Measurements from ENCODE around the gene F2.
A peak's percentile ranks its signal among the peaks of the same experiment; 100 is the strongest.
"Not testable (repeated sequence)": the region's sequence is repeated elsewhere in the genome, so short reads cannot be mapped to it uniquely, and the experiment has no call there.

F2 gene

GRCh38 chr11:46700241-46701077 is 18.6 kb upstream of the F2 start, which contains the start of the genes ARHGAP1 and ZNF408:
ARHGAP1 (minus strand) TSS chr11:46700619; CDS start chr11:46696107, 4,512 bp downstream.
ZNF408 (plus strand) TSS chr11:46701031; CDS start chr11:46701048, 17 bp downstream.
- H3K36me3 ChIP-seq (ENCODE audit: control insufficient read depth in 4 of 4, insufficient read depth in 4 of 4, low read length in 3 of 4) = peaks cover 5 to 48% (median 39%) of the 10 kb centered on the region in 4 experiments
- under 1% methylated on average over 23 of the region's 44 CpGs for WGBS (ENCODE audit: insufficient coverage)

GRCh38 chr11:46701078-46701654 is 17.8 kb upstream of the F2 start:
- WGBS (ENCODE audit: insufficient coverage) = 0% methylated on average over 23 of the region's 29 CpGs
- Histone ChIP-seq H3K9me3 (ENCODE audit: control extremely low read depth in 1 of 5, control insufficient read depth in 4 of 5, insufficient read depth in 2 of 5, low read depth in 1 of 5, low read length in 4 of 5) (no peaks in the 10 kb centered on the region), H3K27ac (ENCODE audit: insufficient read depth in 1 of 2, low read depth in 1 of 2, low read length in 2 of 2, poor library complexity in 1 of 2, severe bottlenecking in 2 of 2) (peak overlapping the region; percentile 85 to 96), H3K4me1 (ENCODE audit: control extremely low read depth in 1 of 4, control insufficient read depth in 4 of 4, insufficient read depth in 4 of 4, low read length in 3 of 4) (peaks cover 3 to 28% (median 26%) of the 10 kb centered on the region in 4 experiments), H3K4me3 (ENCODE audit: control insufficient read depth in 1 of 7, extremely low read depth in 1 of 7, insufficient read depth in 4 of 7, low read depth in 2 of 7, low read length in 6 of 7) (peak overlapping the region; percentile 59 to 100 (median 97)), H3K27me3 (replicated peaks in 2 of 5; ENCODE audit: control insufficient read depth in 4 of 5, insufficient read depth in 5 of 5, low read length in 4 of 5) (no peaks in the 10 kb centered on the region), H3K36me3 (ENCODE audit: control insufficient read depth in 4 of 4, insufficient read depth in 4 of 4, low read length in 3 of 4) (peaks cover 9 to 48% (median 38%) of the 10 kb centered on the region in 4 experiments)
- DNase-seq = no peak
- CTCF ChIA-PET = interaction anchor here (0.9 to 1.8 kb wide), 4 partner anchors 9 to 42 kb away, joined by 3 to 4 read pairs (median 3); no protein-coding TSS in a partner anchor
- POLR2A ChIA-PET = interaction anchor here (1.2 to 2.0 kb wide), 2 partner anchors 16 to 30 kb away, joined by 3 to 13 read pairs; no protein-coding TSS in a partner anchor

More at GRCh38 chr11:46700241-46701077, 18.6 kb upstream of the F2 start, which contains the start of the genes ARHGAP1 and ZNF408:
- Histone ChIP-seq H3K4me3 (ENCODE audit: control insufficient read depth in 1 of 7, extremely low read depth in 1 of 7, insufficient read depth in 4 of 7, low read depth in 2 of 7, low read length in 6 of 7) (peak within 1 kb of the TSS; percentile 59 to 100 (median 97)), H3K4me1 (ENCODE audit: control extremely low read depth in 1 of 4, control insufficient read depth in 4 of 4, insufficient read depth in 4 of 4, low read length in 3 of 4) (peaks cover 3 to 28% (median 26%) of the 10 kb centered on the region in 4 experiments), H3K9me3 (ENCODE audit: control extremely low read depth in 1 of 5, control insufficient read depth in 4 of 5, insufficient read depth in 2 of 5, low read depth in 1 of 5, low read length in 4 of 5) (no peaks in the 10 kb centered on the region), H3K27me3 (replicated peaks in 2 of 5; ENCODE audit: control insufficient read depth in 4 of 5, insufficient read depth in 5 of 5, low read length in 4 of 5) (no peaks in the 10 kb centered on the region), H3K27ac (ENCODE audit: insufficient read depth in 1 of 2, low read depth in 1 of 2, low read length in 2 of 2, poor library complexity in 1 of 2, severe bottlenecking in 2 of 2) (peak within 1 kb of the TSS; percentile 85 to 96)
- DNase-seq = peak; percentile 99 to 100 (median 99)
- POLR2A ChIA-PET = interaction anchor here (1.2 to 2.0 kb wide), 2 partner anchors 17 to 29 kb away, joined by 3 to 13 read pairs; no protein-coding TSS in a partner anchor
- CTCF ChIA-PET = interaction anchor here (0.9 to 1.8 kb wide), 4 partner anchors 9 to 41 kb away, joined by 3 to 6 read pairs (median 4); no protein-coding TSS in a partner anchor

- Histone ChIP-seq H3K27me3 (replicated peaks in 2 of 5; ENCODE audit: control insufficient read depth in 4 of 5, insufficient read depth in 5 of 5, low read length in 4 of 5) (no peaks in the 10 kb centered on the region), H3K4me3 (ENCODE audit: control insufficient read depth in 1 of 7, extremely low read depth in 1 of 7, insufficient read depth in 4 of 7, low read depth in 2 of 7, low read length in 6 of 7) (no peak overlapping the region), H3K27ac (ENCODE audit: insufficient read depth in 1 of 2, low read depth in 1 of 2, low read length in 2 of 2, poor library complexity in 1 of 2, severe bottlenecking in 2 of 2) (no peak overlapping the region), H3K9me3 (ENCODE audit: control extremely low read depth in 1 of 5, control insufficient read depth in 4 of 5, insufficient read depth in 2 of 5, low read depth in 1 of 5, low read length in 4 of 5) (no peaks in the 10 kb centered on the region), H3K36me3 (ENCODE audit: control insufficient read depth in 4 of 4, insufficient read depth in 4 of 4, low read length in 3 of 4) (peaks cover 9 to 55% (median 44%) of the 10 kb centered on the region in 4 experiments), H3K4me1 (ENCODE audit: control extremely low read depth in 1 of 4, control insufficient read depth in 4 of 4, insufficient read depth in 4 of 4, low read length in 3 of 4) (peaks cover 3 to 17% (median 12%) of the 10 kb centered on the region in 4 experiments)
- 95% methylated on average over 24 of the region's 31 CpGs for WGBS (ENCODE audit: insufficient coverage)
- ChIA-PET CTCF (no interaction called here), POLR2A (no interaction called here)
- no peak for DNase-seq
Observed at GRCh38 chr11:46705070-46705688, 13.8 kb upstream of the F2 start.

GRCh38 chr11:46706886-46707285 is 12.1 kb upstream of the F2 start:
- Histone ChIP-seq H3K27me3 (replicated peaks in 2 of 5; ENCODE audit: control insufficient read depth in 4 of 5, insufficient read depth in 5 of 5, low read length in 4 of 5) (no peaks in the 10 kb centered on the region), H3K4me1 (ENCODE audit: control extremely low read depth in 1 of 4, control insufficient read depth in 4 of 4, insufficient read depth in 4 of 4, low read length in 3 of 4) (peaks cover under 1 to 12% (median 6%) of the 10 kb centered on the region in 4 experiments), H3K9me3 (ENCODE audit: control extremely low read depth in 1 of 5, control insufficient read depth in 4 of 5, insufficient read depth in 2 of 5, low read depth in 1 of 5, low read length in 4 of 5) (no peaks in the 10 kb centered on the region), H3K36me3 (ENCODE audit: control insufficient read depth in 4 of 4, insufficient read depth in 4 of 4, low read length in 3 of 4) (peaks cover 9 to 55% (median 44%) of the 10 kb centered on the region in 4 experiments), H3K27ac (ENCODE audit: insufficient read depth in 1 of 2, low read depth in 1 of 2, low read length in 2 of 2, poor library complexity in 1 of 2, severe bottlenecking in 2 of 2) (no peak overlapping the region), H3K4me3 (ENCODE audit: control insufficient read depth in 1 of 7, extremely low read depth in 1 of 7, insufficient read depth in 4 of 7, low read depth in 2 of 7, low read length in 6 of 7) (no peak overlapping the region)
- ChIA-PET POLR2A (no interaction called here), CTCF (no interaction called here)
- DNase-seq = no peak
- WGBS (ENCODE audit: insufficient coverage) = 98% methylated on average over 6 of the region's 7 CpGs

- H3K4me1 ChIP-seq (ENCODE audit: control extremely low read depth in 1 of 4, control insufficient read depth in 4 of 4, insufficient read depth in 4 of 4, low read length in 3 of 4); H3K9me3 ChIP-seq (ENCODE audit: control extremely low read depth in 1 of 5, control insufficient read depth in 4 of 5, insufficient read depth in 2 of 5, low read depth in 1 of 5, low read length in 4 of 5); DNase-seq; H3K27me3 ChIP-seq (replicated peaks in 2 of 5; ENCODE audit: control insufficient read depth in 4 of 5, insufficient read depth in 5 of 5, low read length in 4 of 5); H3K27ac ChIP-seq (ENCODE audit: insufficient read depth in 1 of 2, low read depth in 1 of 2, low read length in 2 of 2, poor library complexity in 1 of 2, severe bottlenecking in 2 of 2); H3K4me3 ChIP-seq (ENCODE audit: control insufficient read depth in 1 of 7, extremely low read depth in 1 of 7, insufficient read depth in 4 of 7, low read depth in 2 of 7, low read length in 6 of 7): not testable (repeated sequence)
- 89% methylated on average over 9 of the region's 9 CpGs for WGBS (ENCODE audit: insufficient coverage)
- ChIA-PET CTCF (interaction anchor here (1.2 kb wide), 1 partner anchor 13 kb away, joined by 3 read pairs; no protein-coding TSS in a partner anchor), POLR2A (interaction anchor here (0.7 kb wide), 1 partner anchor 78 kb away, joined by 3 read pairs; no protein-coding TSS in a partner anchor)
- H3K36me3 ChIP-seq (ENCODE audit: control insufficient read depth in 4 of 4, insufficient read depth in 4 of 4, low read length in 3 of 4) = peaks cover 7 to 33% (median 29%) of the 10 kb centered on the region in 4 experiments
Observed at GRCh38 chr11:46709351-46709750, 9.7 kb upstream of the F2 start.

GRCh38 chr11:46710821-46711269 is 8.2 kb upstream of the F2 start:
- Histone ChIP-seq H3K9me3 (ENCODE audit: control extremely low read depth in 1 of 5, control insufficient read depth in 4 of 5, insufficient read depth in 2 of 5, low read depth in 1 of 5, low read length in 4 of 5) (no peaks in the 10 kb centered on the region), H3K27me3 (replicated peaks in 2 of 5; ENCODE audit: control insufficient read depth in 4 of 5, insufficient read depth in 5 of 5, low read length in 4 of 5) (no peaks in the 10 kb centered on the region), H3K4me1 (ENCODE audit: control extremely low read depth in 1 of 4, control insufficient read depth in 4 of 4, insufficient read depth in 4 of 4, low read length in 3 of 4) (no peaks in the 10 kb centered on the region), H3K27ac (ENCODE audit: insufficient read depth in 1 of 2, low read depth in 1 of 2, low read length in 2 of 2, poor library complexity in 1 of 2, severe bottlenecking in 2 of 2) (no peak overlapping the region), H3K36me3 (ENCODE audit: control insufficient read depth in 4 of 4, insufficient read depth in 4 of 4, low read length in 3 of 4) (peaks cover 0 to 18% (median 16%) of the 10 kb centered on the region in 4 experiments), H3K4me3 (ENCODE audit: control insufficient read depth in 1 of 7, extremely low read depth in 1 of 7, insufficient read depth in 4 of 7, low read depth in 2 of 7, low read length in 6 of 7) (no peak overlapping the region)
- DNase-seq = no peak
- ChIA-PET CTCF (interaction anchor here (1.2 kb wide), 1 partner anchor 12 kb away, joined by 3 read pairs; no protein-coding TSS in a partner anchor), POLR2A (no interaction called here)
- WGBS (ENCODE audit: insufficient coverage) = 91% methylated on average over 9 of the region's 10 CpGs

Data from common myeloid progenitor, CD34-positive (primary cell).